ENCODE results near the gene COMMD4.

GRCh38 chr15:75329571-75329970 lies 6.3 kb upstream of the COMMD4 start:
- no peak for TF ChIP-seq CTCF (conservative IDR thresholded peaks at IDR 0.05; ENCODE audit: low read length)
- no peak for TF ChIP-seq EZH2phosphoT487 (IDR thresholded peaks at IDR 0.05; ENCODE audit: borderline replicate concordance)
